ENCODE results near the gene TDRD9.

- no peak for TF ChIP-seq CTCF (IDR thresholded peaks at IDR 0.05; ENCODE audit: poor library complexity)
- TF ChIP-seq EZH2phosphoT487 (IDR thresholded peaks at IDR 0.05; ENCODE audit: low read depth, severe bottlenecking, unreplicated experiment): no peak
Observed at GRCh38 chr14:104041430-104042104, 113.3 kb downstream of the TDRD9 start.

Measured in hepatocyte (in vitro differentiated cells).